ENCODE measurements around the gene HMGB1. TPM values are rescaled to one million over a fixed set of nuclear protein-coding genes. Genes with fewer than 3 reads are reported as not detected.
A peak's percentile ranks its signal among the peaks of the same experiment; 100 is the strongest.
"Not testable (repeated sequence)": the region's sequence is repeated elsewhere in the genome, so short reads cannot be mapped to it uniquely, and the experiment has no call there.

HMGB1 gene
- total RNA-seq, 2 experiments from 2014 or later = 764 to 851 TPM

- Mint-ChIP-seq H3K27me3 (no peaks in the 10 kb centered on the region), H3K27ac (peak overlapping the region; percentile 98), H3K9me3 (ENCODE audit: low read depth) (no peaks in the 10 kb centered on the region), H3K36me3 (ENCODE audit: low read depth) (peaks cover 32% of the 10 kb centered on the region), H3K4me3 (peak overlapping the region; percentile 86), H3K4me1 (peaks cover 19% of the 10 kb centered on the region)
- peak; percentile 24 for ATAC-seq
- intact Hi-C loops (cut with DNase I, micrococcal nuclease) = loop anchor here (1.0 to 10.0 kb wide), 23 partner anchors 34 to 870 kb away; partner anchors contain the start of genes HSPH1 (in 2 of the 2), SLC7A1 (in 2 of the 2), UBE2L5 (in 2 of the 2) and USPL1 (in 1 of the 2)
- CTCF ChIA-PET = interaction anchor here (0.6 kb wide), 2 partner anchors 64 to 350 kb away, joined by 3 to 4 read pairs; no protein-coding TSS in a partner anchor
- peak; percentile 87 for DNase-seq
- POLR2A ChIA-PET = interaction anchor here (0.6 to 3.4 kb wide), 5 partner anchors 11 to 328 kb away, joined by 3 to 19 read pairs (median 4); partner anchors contain the start of genes UBE2L5 and USPL1
Observed at GRCh38 chr13:30464496-30465342, 1.0 kb downstream of the HMGB1 start.

- Mint-ChIP-seq H3K4me1 (peaks cover 25% of the 10 kb centered on the region), H3K27me3 (no peaks in the 10 kb centered on the region), H3K9me3 (ENCODE audit: low read depth) (no peaks in the 10 kb centered on the region), H3K4me3 (peak overlapping the region; percentile 86), H3K36me3 (ENCODE audit: low read depth) (peaks cover 40% of the 10 kb centered on the region), H3K27ac (peak overlapping the region; percentile 98)
- ATAC-seq (peak; percentile 23), DNase-seq (peak; percentile 88)
- CTCF ChIA-PET = interaction anchor here (0.6 kb wide), 3 partner anchors 65 to 349 kb away, joined by 3 to 4 read pairs (median 3); no protein-coding TSS in a partner anchor
- intact Hi-C loops (cut with DNase I, micrococcal nuclease) = loop anchor here (1.0 to 10.0 kb wide), 19 partner anchors 33 to 869 kb away; partner anchors contain the start of genes HSPH1 (in 2 of the 2), SLC7A1 (in 2 of the 2), UBE2L5 (in 2 of the 2) and USPL1 (in 1 of the 2)
- POLR2A ChIA-PET = interaction anchor here (0.6 to 3.4 kb wide), 5 partner anchors 10 to 327 kb away, joined by 3 to 19 read pairs (median 4); partner anchors contain the start of genes UBE2L5 and USPL1
Observed at GRCh38 chr13:30463787-30464495, 1.8 kb downstream of the HMGB1 start.

GRCh38 chr13:30461279-30462066, 4.3 kb downstream of the HMGB1 start:
- H3K9me3 Mint-ChIP-seq (ENCODE audit: low read depth); DNase-seq; ATAC-seq; POLR2A ChIA-PET; H3K27me3 Mint-ChIP-seq; H3K4me3 Mint-ChIP-seq: not testable (repeated sequence)
- intact Hi-C loops (cut with DNase I, micrococcal nuclease) = loop anchor here in 1 of 2 experiments (2.0 to 10.0 kb wide), 3 partner anchors 329 to 867 kb away; partner anchors contain the start of gene SLC7A1
- CTCF ChIA-PET = interaction anchor here (0.6 kb wide), 2 partner anchors 56 to 66 kb away, joined by 3 to 5 read pairs; no protein-coding TSS in a partner anchor
- Mint-ChIP-seq H3K36me3 (ENCODE audit: low read depth) (peaks cover 50% of the 10 kb centered on the region), H3K4me1 (peaks cover 22% of the 10 kb centered on the region), H3K27ac (peak overlapping the region; percentile 68)

- H3K4me1 Mint-ChIP-seq = peaks cover 22% of the 10 kb centered on the region
- ATAC-seq (peak; percentile 14), DNase-seq (no peak)
- H3K27ac Mint-ChIP-seq = no peak overlapping the region
- peaks cover 32% of the 10 kb centered on the region for H3K36me3 Mint-ChIP-seq (ENCODE audit: low read depth)
- ChIA-PET POLR2A (interaction anchor here (0.8 to 0.9 kb wide), 2 partner anchors 44 to 325 kb away, joined by 4 read pairs; no protein-coding TSS in a partner anchor), CTCF (no interaction called here)
- intact Hi-C loops (cut with DNase I, micrococcal nuclease) = no loop called here
- no peak overlapping the region for H3K4me3 Mint-ChIP-seq
- no peaks in the 10 kb centered on the region for H3K27me3 Mint-ChIP-seq
- no peaks in the 10 kb centered on the region for H3K9me3 Mint-ChIP-seq (ENCODE audit: low read depth)
Observed at GRCh38 chr13:30457306-30457891, 8.3 kb downstream of the HMGB1 start.

GRCh38 chr13:30456290-30456689, 9.4 kb downstream of the HMGB1 start:
- intact Hi-C loops (cut with DNase I, micrococcal nuclease) = no loop called here
- no peak for ATAC-seq
- Mint-ChIP-seq H3K36me3 (ENCODE audit: low read depth) (peaks cover 22% of the 10 kb centered on the region), H3K4me3 (no peak overlapping the region), H3K9me3 (ENCODE audit: low read depth) (no peaks in the 10 kb centered on the region), H3K27ac (peak overlapping the region; percentile 14), H3K4me1 (peaks cover 14% of the 10 kb centered on the region), H3K27me3 (no peaks in the 10 kb centered on the region)
- ChIA-PET CTCF (interaction anchor here (1.7 to 2.1 kb wide), 2 partner anchors 67 to 323 kb away, joined by 4 to 12 read pairs; no protein-coding TSS in a partner anchor), POLR2A (interaction anchor here (0.7 to 1.3 kb wide), 2 partner anchors 10 to 27 kb away, joined by 3 to 9 read pairs; partner anchors contain the start of gene HMGB1)
- no peak for DNase-seq

- no peak for ATAC-seq
Observed at GRCh38 chr13:30454991-30455390, 10.7 kb downstream of the HMGB1 start.

GRCh38 chr13:30453727-30454126, 12.0 kb downstream of the HMGB1 start:
- ATAC-seq = peak; percentile 63
- Mint-ChIP-seq H3K9me3 (ENCODE audit: low read depth) (no peaks in the 10 kb centered on the region), H3K4me1 (peaks cover 7% of the 10 kb centered on the region), H3K36me3 (ENCODE audit: low read depth) (peaks cover 10% of the 10 kb centered on the region), H3K4me3 (no peak overlapping the region), H3K27ac (no peak overlapping the region), H3K27me3 (no peaks in the 10 kb centered on the region)
- ChIA-PET CTCF (interaction anchor here (1.2 to 1.4 kb wide), 2 partner anchors 22 to 23 kb away, joined by 3 read pairs; no protein-coding TSS in a partner anchor), POLR2A (interaction anchor here (0.6 kb wide), 1 partner anchor 10 kb away, joined by 4 read pairs; no protein-coding TSS in a partner anchor)
- no peak for DNase-seq
- intact Hi-C loops (cut with DNase I, micrococcal nuclease) = no loop called here

More at GRCh38 chr13:30454991-30455390, 10.7 kb downstream of the HMGB1 start:
- intact Hi-C loops (cut with DNase I, micrococcal nuclease) = no loop called here
- no peak overlapping the region for H3K27ac Mint-ChIP-seq
- no peak overlapping the region for H3K4me3 Mint-ChIP-seq
- DNase-seq = no peak
- H3K27me3 Mint-ChIP-seq = no peaks in the 10 kb centered on the region
- H3K9me3 Mint-ChIP-seq (ENCODE audit: low read depth) = no peaks in the 10 kb centered on the region
- CTCF ChIA-PET = interaction anchor here (0.6 to 2.1 kb wide), 6 partner anchors 18 to 892 kb away, joined by 3 to 12 read pairs (median 4); no protein-coding TSS in a partner anchor
- POLR2A ChIA-PET = interaction anchor here (1.3 kb wide), 1 partner anchor 11 kb away, joined by 9 read pairs; the partner anchor contains the start of gene HMGB1
- peaks cover 13% of the 10 kb centered on the region for H3K4me1 Mint-ChIP-seq
- peaks cover 21% of the 10 kb centered on the region for H3K36me3 Mint-ChIP-seq (ENCODE audit: low read depth)

GRCh38 chr13:30451476-30451875, 14.3 kb downstream of the HMGB1 start:
- intact Hi-C loops (cut with DNase I, micrococcal nuclease); H3K4me1 Mint-ChIP-seq: not testable (repeated sequence)
- CTCF ChIA-PET = interaction anchor here (0.9 to 1.2 kb wide), 2 partner anchors 33 to 352 kb away, joined by 3 to 4 read pairs; no protein-coding TSS in a partner anchor

GRCh38 chr13:30450066-30450465, 15.7 kb downstream of the HMGB1 start:
- ChIA-PET CTCF (interaction anchor here (0.6 to 1.7 kb wide), 3 partner anchors 13 to 72 kb away, joined by 3 to 6 read pairs (median 4); no protein-coding TSS in a partner anchor), POLR2A (no interaction called here)
- Mint-ChIP-seq H3K36me3 (ENCODE audit: low read depth) (no peaks in the 10 kb centered on the region), H3K4me3 (no peak overlapping the region), H3K4me1 (peaks cover 10% of the 10 kb centered on the region), H3K27ac (no peak overlapping the region), H3K27me3 (peaks cover 8% of the 10 kb centered on the region), H3K9me3 (ENCODE audit: low read depth) (no peaks in the 10 kb centered on the region)
- ATAC-seq (no peak), DNase-seq (no peak)
- intact Hi-C loops (cut with DNase I, micrococcal nuclease) = no loop called here

More at GRCh38 chr13:30451476-30451875, 14.3 kb downstream of the HMGB1 start:
- POLR2A ChIA-PET = interaction anchor here (0.7 kb wide), 1 partner anchor 40 kb away, joined by 5 read pairs; no protein-coding TSS in a partner anchor
- not testable (repeated sequence) for H3K27ac Mint-ChIP-seq; H3K4me3 Mint-ChIP-seq; H3K9me3 Mint-ChIP-seq (ENCODE audit: low read depth); H3K36me3 Mint-ChIP-seq (ENCODE audit: low read depth); DNase-seq; H3K27me3 Mint-ChIP-seq; ATAC-seq
